H1 (cell line): ENCODE measurements around the gene NEU4. TPM values are rescaled to one million over a fixed set of nuclear protein-coding genes. Genes with fewer than 3 reads are reported as not detected.

Source experiments
- RBBP5 ChIP-seq: IDR thresholded peaks from 2 replicates; pipeline ENCODE4 v1.7.1; 2012; ENCODE audit warnings: low read depth, mild to moderate bottlenecking, inconsistent platforms, low read length, moderate library complexity, borderline replicate concordance
- RFX5 ChIP-seq: IDR thresholded peaks from 2 replicates; pipeline ENCODE4 v1.6.1; 2011; ENCODE audit warnings: low read depth, low read length, improper control_type of control experiment, borderline replicate concordance
- TBP ChIP-seq: IDR thresholded peaks from 2 replicates; pipeline ENCODE4 v1.6.1; 2011; ENCODE audit warnings: low read depth, low read length, improper control_type of control experiment
- USF2 ChIP-seq: IDR thresholded peaks from 2 replicates; pipeline ENCODE4 v1.6.1; 2011; ENCODE audit warnings: low read length, improper control_type of control experiment
- polyA plus RNA-seq, 7 experiments: library from polyadenylated mRNA; depleted of rRNA in 3 of 7; stranded (reverse) in 5 of 7; unstranded in 2 of 7; fragments of >200 nt in 5 of 7; fragments of 200-250 nt in 2 of 7; gene quantifications; 1 replicate in 5 of 7; 2 replicates in 1 of 7; 4 replicates in 1 of 7; pipeline versions ENCODE4 v1.2.1 to v1.2.3, GENCODE V29; 2011 to 2013; ENCODE audit warnings: missing spikeins in 2 of 7, mixed read lengths in 2 of 7
- total RNA-seq: library from RNA; stranded (reverse); fragmentation: NEBNext Ultra II Directional; extraction: Animal tissue kit (Norgen Biotek cat#: 25700); gene quantifications from 2 replicates; pipeline ENCODE4 v1.2.1, GENCODE V29; 2021

NEU4 gene
- total and polyA plus RNA-seq, 2 of the 8 experiments (the other 6 are each of a cell fraction or from before 2014, with no cell fraction given), result 0.32 to 0.50 TPM

- no peak for TF ChIP-seq RFX5
- TF ChIP-seq TBP, result no peak
- TF ChIP-seq RBBP5, result no peak
- no peak for TF ChIP-seq USF2
Measured at GRCh38 chr2:241796610-241797138, 12.3 kb upstream of the NEU4 start (continued).
